Activated CD4-positive, alpha-beta T cell treated with anti-CD3 and anti-CD28 coated beads, Interleukin-2, amount 10 ng/mL, durations not matched to agents 7 days and 5 days (primary cell): Measurements from ENCODE around the gene TM7SF3. TPM values are rescaled to one million over a fixed set of nuclear protein-coding genes. Genes with fewer than 3 reads are reported as not detected.

Experiments
- CTCF ChIA-PET: fragments of 350-600 bp; sonication (Branson Sonifier 250); formaldehyde crosslinking; loops from one replicate; lab custom pipeline; 2021; ENCODE audit warnings: antibody characterized with exemption; lab: Charles Lee
- POLR2A ChIA-PET: fragments of 350-600 bp; sonication (Branson Sonifier 250); formaldehyde crosslinking; loops from one replicate; lab custom pipeline; 2021; ENCODE audit warnings: antibody characterized with exemption; lab: Charles Lee
- DNase-seq: peaks from one replicate; pipeline ENCODE4 v3.0.0-alpha.2; 2020
- H3K27ac Mint-ChIP-seq: one replicate; pipeline ENCODE4 v1.8.0; 2021; ENCODE audit warnings: mild to moderate bottlenecking, moderate library complexity, mixed read lengths
- H3K27me3 Mint-ChIP-seq: one replicate; pipeline ENCODE4 v1.8.0; 2021; ENCODE audit warnings: mixed read lengths
- H3K36me3 Mint-ChIP-seq: one replicate; pipeline ENCODE4 v1.8.0; 2021; ENCODE audit warnings: low read depth, mixed read lengths
- H3K4me1 Mint-ChIP-seq: one replicate; pipeline ENCODE4 v1.8.0; 2021; ENCODE audit warnings: mixed read lengths
- H3K4me3 Mint-ChIP-seq: one replicate; pipeline ENCODE4 v1.8.0; 2021; ENCODE audit warnings: mild to moderate bottlenecking, moderate library complexity, mixed read lengths
- H3K9me3 Mint-ChIP-seq: one replicate; pipeline ENCODE4 v1.8.0; 2021; ENCODE audit warnings: mixed read lengths
- total RNA-seq, 2 experiments: library from RNA; stranded (reverse); gene quantifications; one replicate each; pipeline ENCODE4 v1.2.3, GENCODE V29; 2021

The TM7SF3 gene
- total RNA-seq, 2 experiments from 2014 or later = 46.1 to 58.8 TPM

GRCh38 chr12:26994109-26994508, 20.1 kb downstream of the TM7SF3 start:
- ChIA-PET POLR2A (no interaction called here), CTCF (no interaction called here)
- Mint-ChIP-seq H3K36me3 (peaks cover 38% of the 10 kb centered on the region), H3K4me3 (no peak overlapping the region), H3K9me3 (no peaks in the 10 kb centered on the region), H3K27ac (no peak overlapping the region), H3K4me1 (peaks cover 9% of the 10 kb centered on the region), H3K27me3 (no peaks in the 10 kb centered on the region)
- DNase-seq = no peak

GRCh38 chr12:26991826-26992225, 22.4 kb downstream of the TM7SF3 start:
- CTCF ChIA-PET = interaction anchor here (1.0 to 1.9 kb wide), 2 partner anchors 10 to 35 kb away, joined by 3 to 5 read pairs; no protein-coding TSS in a partner anchor
- DNase-seq = no peak
- H3K27ac Mint-ChIP-seq = no peak overlapping the region
- no peak overlapping the region for H3K4me3 Mint-ChIP-seq
- no peaks in the 10 kb centered on the region for H3K27me3 Mint-ChIP-seq
- H3K4me1 Mint-ChIP-seq = peaks cover 2% of the 10 kb centered on the region
- H3K36me3 Mint-ChIP-seq = peaks cover 41% of the 10 kb centered on the region
- no peaks in the 10 kb centered on the region for H3K9me3 Mint-ChIP-seq
- POLR2A ChIA-PET = no interaction called here

- CTCF ChIA-PET = no interaction called here
- Mint-ChIP-seq H3K36me3 (peaks cover 52% of the 10 kb centered on the region), H3K4me3 (no peak overlapping the region), H3K9me3 (no peaks in the 10 kb centered on the region), H3K27ac (no peak overlapping the region), H3K4me1 (peaks cover 2% of the 10 kb centered on the region), H3K27me3 (no peaks in the 10 kb centered on the region)
- POLR2A ChIA-PET = no interaction called here
- no peak for DNase-seq
These were observed 24.3 kb downstream of the TM7SF3 start for GRCh38 chr12:26989873-26990272.

GRCh38 chr12:26988703-26989102, 25.5 kb downstream of the TM7SF3 start:
- no peak for DNase-seq
- no peaks in the 10 kb centered on the region for H3K9me3 Mint-ChIP-seq
- CTCF ChIA-PET = no interaction called here
- peaks cover 58% of the 10 kb centered on the region for H3K36me3 Mint-ChIP-seq
- no peaks in the 10 kb centered on the region for H3K27me3 Mint-ChIP-seq
- H3K4me1 Mint-ChIP-seq = peaks cover 2% of the 10 kb centered on the region
- H3K4me3 Mint-ChIP-seq = no peak overlapping the region
- POLR2A ChIA-PET = no interaction called here
- H3K27ac Mint-ChIP-seq = no peak overlapping the region

GRCh38 chr12:26987634-26988424, 26.4 kb downstream of the TM7SF3 start:
- Mint-ChIP-seq H3K4me1 (peaks cover 2% of the 10 kb centered on the region), H3K4me3 (no peak overlapping the region), H3K27ac (no peak overlapping the region), H3K36me3 (peaks cover 55% of the 10 kb centered on the region), H3K9me3 (no peaks in the 10 kb centered on the region), H3K27me3 (no peaks in the 10 kb centered on the region)
- ChIA-PET CTCF (no interaction called here), POLR2A (no interaction called here)
- DNase-seq = no peak

GRCh38 chr12:26982866-26983265, 31.3 kb downstream of the TM7SF3 start:
- DNase-seq = no peak
- H3K27ac Mint-ChIP-seq = no peak overlapping the region
- ChIA-PET CTCF (no interaction called here), POLR2A (no interaction called here)
- H3K27me3 Mint-ChIP-seq = no peaks in the 10 kb centered on the region
- H3K4me1 Mint-ChIP-seq = no peaks in the 10 kb centered on the region
- no peak overlapping the region for H3K4me3 Mint-ChIP-seq
- H3K9me3 Mint-ChIP-seq = no peaks in the 10 kb centered on the region
- peaks cover 61% of the 10 kb centered on the region for H3K36me3 Mint-ChIP-seq

- CTCF ChIA-PET = no interaction called here
- H3K4me3 Mint-ChIP-seq = no peak overlapping the region
- H3K36me3 Mint-ChIP-seq = peaks cover 57% of the 10 kb centered on the region
- H3K27ac Mint-ChIP-seq = no peak overlapping the region
- H3K27me3 Mint-ChIP-seq = no peaks in the 10 kb centered on the region
- no peak for DNase-seq
- no peaks in the 10 kb centered on the region for H3K9me3 Mint-ChIP-seq
- POLR2A ChIA-PET = no interaction called here
- peaks cover 11% of the 10 kb centered on the region for H3K4me1 Mint-ChIP-seq
These were observed 34.5 kb downstream of the TM7SF3 start for GRCh38 chr12:26979733-26980132.

GRCh38 chr12:26978801-26979200, 35.4 kb downstream of the TM7SF3 start:
- Mint-ChIP-seq H3K9me3 (no peaks in the 10 kb centered on the region), H3K27ac (no peak overlapping the region), H3K4me1 (peaks cover 11% of the 10 kb centered on the region), H3K4me3 (no peak overlapping the region), H3K27me3 (no peaks in the 10 kb centered on the region), H3K36me3 (peaks cover 62% of the 10 kb centered on the region)
- no peak for DNase-seq
- POLR2A ChIA-PET = no interaction called here
- CTCF ChIA-PET = interaction anchor here (1.2 kb wide), 1 partner anchor 236 kb away, joined by 3 read pairs; no protein-coding TSS in a partner anchor

GRCh38 chr12:26976687-26977086, 37.5 kb downstream of the TM7SF3 start:
- H3K9me3 Mint-ChIP-seq = no peaks in the 10 kb centered on the region
- ChIA-PET POLR2A (no interaction called here), CTCF (interaction anchor here (1.0 kb wide), 1 partner anchor 8 kb away, joined by 3 read pairs; no protein-coding TSS in a partner anchor)

GRCh38 chr12:26971963-26972362, 42.2 kb downstream of the TM7SF3 start:
- no peaks in the 10 kb centered on the region for H3K27me3 Mint-ChIP-seq
- no peaks in the 10 kb centered on the region for H3K9me3 Mint-ChIP-seq
- peak; percentile 50 for DNase-seq
- no peak overlapping the region for H3K27ac Mint-ChIP-seq
- peaks cover 20% of the 10 kb centered on the region for H3K4me1 Mint-ChIP-seq
- ChIA-PET CTCF (interaction anchor here (0.6 to 0.8 kb wide), 3 partner anchors 10 to 93 kb away, joined by 3 read pairs; no protein-coding TSS in a partner anchor), POLR2A (interaction anchor here (0.7 kb wide), 1 partner anchor 66 kb away, joined by 3 read pairs; no protein-coding TSS in a partner anchor)
- peaks cover 60% of the 10 kb centered on the region for H3K36me3 Mint-ChIP-seq
- H3K4me3 Mint-ChIP-seq = no peak overlapping the region

More at GRCh38 chr12:26976687-26977086, 37.5 kb downstream of the TM7SF3 start:
- Mint-ChIP-seq H3K27me3 (no peaks in the 10 kb centered on the region), H3K36me3 (peaks cover 55% of the 10 kb centered on the region), H3K4me1 (peaks cover 15% of the 10 kb centered on the region), H3K27ac (no peak overlapping the region), H3K4me3 (no peak overlapping the region)
- DNase-seq = no peak

GRCh38 chr12:26970136-26970535, 44.0 kb downstream of the TM7SF3 start:
- no peaks in the 10 kb centered on the region for H3K9me3 Mint-ChIP-seq
- H3K27me3 Mint-ChIP-seq = no peaks in the 10 kb centered on the region
- DNase-seq = no peak
- no peak overlapping the region for H3K4me3 Mint-ChIP-seq
- peaks cover 53% of the 10 kb centered on the region for H3K36me3 Mint-ChIP-seq
- H3K27ac Mint-ChIP-seq = no peak overlapping the region
- ChIA-PET CTCF (no interaction called here), POLR2A (interaction anchor here (0.7 kb wide), 1 partner anchor 592 kb away, joined by 3 read pairs; no protein-coding TSS in a partner anchor)
- peaks cover 10% of the 10 kb centered on the region for H3K4me1 Mint-ChIP-seq

- H3K27me3 Mint-ChIP-seq = no peaks in the 10 kb centered on the region
- H3K9me3 Mint-ChIP-seq = no peaks in the 10 kb centered on the region
- peaks cover 6% of the 10 kb centered on the region for H3K4me1 Mint-ChIP-seq
- no peak overlapping the region for H3K4me3 Mint-ChIP-seq
- no peak for DNase-seq
- peaks cover 57% of the 10 kb centered on the region for H3K36me3 Mint-ChIP-seq
- H3K27ac Mint-ChIP-seq = no peak overlapping the region
- ChIA-PET CTCF (no interaction called here), POLR2A (no interaction called here)
These were observed 47.3 kb downstream of the TM7SF3 start for GRCh38 chr12:26966842-26967241.

GRCh38 chr12:26963413-26963812, 50.8 kb downstream of the TM7SF3 start:
- Mint-ChIP-seq H3K4me3 (no peak overlapping the region), H3K27me3 (no peaks in the 10 kb centered on the region), H3K4me1 (no peaks in the 10 kb centered on the region), H3K9me3 (no peaks in the 10 kb centered on the region), H3K27ac (no peak overlapping the region), H3K36me3 (peaks cover 52% of the 10 kb centered on the region)
- ChIA-PET CTCF (interaction anchor here (1.2 kb wide), 1 partner anchor 22 kb away, joined by 3 read pairs; no protein-coding TSS in a partner anchor), POLR2A (no interaction called here)
- no peak for DNase-seq
